Neural cell (in vitro differentiated cells): ENCODE results near the gene RSL24D1.

Experiments
- CTCF ChIP-seq: fragments of 450-650 bp; IDR thresholded peaks from 2 replicates; pipeline ENCODE4 v1.5.1; 2014; ENCODE audit warnings: antibody characterized with exemption, mild to moderate bottlenecking, moderate library complexity; ENCODE audit not compliant: poor library complexity, severe bottlenecking
- EP300 ChIP-seq: fragments of 450-650 bp; conservative IDR thresholded peaks from 2 replicates; pipeline ENCODE4 v1.6.1; 2014; ENCODE audit warnings: antibody characterized with exemption, mild to moderate bottlenecking, moderate library complexity; ENCODE audit not compliant: poor library complexity, severe bottlenecking
- EZH2 ChIP-seq: fragments of 200-600, 300-800 bp; shearing (Covaris generic), sonication (generic); IDR thresholded peaks from 2 replicates; pipeline ENCODE4 v1.6.1; 2014; ENCODE audit warnings: antibody characterized with exemption, low read length, borderline replicate concordance, mild to moderate bottlenecking; ENCODE audit not compliant: insufficient read depth, poor library complexity, severe bottlenecking
- POLR2AphosphoS5 ChIP-seq: IDR thresholded peaks from 2 replicates; pipeline ENCODE4 v1.6.1; 2012
- RAD21 ChIP-seq: fragments of 450-650 bp; conservative IDR thresholded peaks from 2 replicates; pipeline ENCODE4 v1.6.1; 2014; ENCODE audit warnings: antibody characterized with exemption, mild to moderate bottlenecking, moderate library complexity
- SMC3 ChIP-seq: fragments of 450-650 bp; conservative IDR thresholded peaks from 2 replicates; pipeline ENCODE4 v1.6.1; 2014; ENCODE audit warnings: antibody characterized with exemption, mild to moderate bottlenecking, moderate library complexity; ENCODE audit not compliant: poor library complexity
- TAF1 ChIP-seq: IDR thresholded peaks from 2 replicates; pipeline ENCODE4 v1.6.1; 2012; ENCODE audit warnings: low read depth
- TF ChIP-seq, protein P1 (sequence below): IDR thresholded peaks from 2 replicates; pipeline ENCODE4 v1.6.1; 2012; ENCODE audit warnings: borderline replicate concordance

- TF ChIP-seq CTCF (no peak), POLR2AphosphoS5 (no peak), RAD21 (no peak), SMC3 (no peak), TAF1 (no peak), EZH2 (no peak), EP300 (no peak)
- TF ChIP-seq, protein P1, sequence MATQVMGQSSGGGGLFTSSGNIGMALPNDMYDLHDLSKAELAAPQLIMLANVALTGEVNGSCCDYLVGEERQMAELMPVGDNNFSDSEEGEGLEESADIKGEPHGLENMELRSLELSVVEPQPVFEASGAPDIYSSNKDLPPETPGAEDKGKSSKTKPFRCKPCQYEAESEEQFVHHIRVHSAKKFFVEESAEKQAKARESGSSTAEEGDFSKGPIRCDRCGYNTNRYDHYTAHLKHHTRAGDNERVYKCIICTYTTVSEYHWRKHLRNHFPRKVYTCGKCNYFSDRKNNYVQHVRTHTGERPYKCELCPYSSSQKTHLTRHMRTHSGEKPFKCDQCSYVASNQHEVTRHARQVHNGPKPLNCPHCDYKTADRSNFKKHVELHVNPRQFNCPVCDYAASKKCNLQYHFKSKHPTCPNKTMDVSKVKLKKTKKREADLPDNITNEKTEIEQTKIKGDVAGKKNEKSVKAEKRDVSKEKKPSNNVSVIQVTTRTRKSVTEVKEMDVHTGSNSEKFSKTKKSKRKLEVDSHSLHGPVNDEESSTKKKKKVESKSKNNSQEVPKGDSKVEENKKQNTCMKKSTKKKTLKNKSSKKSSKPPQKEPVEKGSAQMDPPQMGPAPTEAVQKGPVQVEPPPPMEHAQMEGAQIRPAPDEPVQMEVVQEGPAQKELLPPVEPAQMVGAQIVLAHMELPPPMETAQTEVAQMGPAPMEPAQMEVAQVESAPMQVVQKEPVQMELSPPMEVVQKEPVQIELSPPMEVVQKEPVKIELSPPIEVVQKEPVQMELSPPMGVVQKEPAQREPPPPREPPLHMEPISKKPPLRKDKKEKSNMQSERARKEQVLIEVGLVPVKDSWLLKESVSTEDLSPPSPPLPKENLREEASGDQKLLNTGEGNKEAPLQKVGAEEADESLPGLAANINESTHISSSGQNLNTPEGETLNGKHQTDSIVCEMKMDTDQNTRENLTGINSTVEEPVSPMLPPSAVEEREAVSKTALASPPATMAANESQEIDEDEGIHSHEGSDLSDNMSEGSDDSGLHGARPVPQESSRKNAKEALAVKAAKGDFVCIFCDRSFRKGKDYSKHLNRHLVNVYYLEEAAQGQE, result no peak
These were observed 23.9 kb upstream of the RSL24D1 start for GRCh38 chr15:55220606-55221005.
